GM12891 (cell line): ENCODE data around the gene ATXN1.
"Not testable (repeated sequence)": the region's sequence is repeated elsewhere in the genome, so short reads cannot be mapped to it uniquely, and the experiment has no call there.

Experiments used
- DNase-seq: peaks from one replicate; pipeline ENCODE4 v3.0.0; 2011; ENCODE audit warnings: low spot score; ENCODE audit not compliant: insufficient read length
- FAIRE-seq: peaks from 2 replicates; lab custom pipeline; 2011; peaks lifted over from hg19 to GRCh38; lab: Jason Lieb, UNC
- PAX5 ChIP-seq: IDR thresholded peaks from 2 replicates; pipeline ENCODE4 v1.6.1; 2011; ENCODE audit warnings: low read length, moderate library complexity, mild to moderate bottlenecking; ENCODE audit not compliant: insufficient read depth, severe bottlenecking
- POLR2A ChIP-seq: IDR thresholded peaks from 2 replicates; pipeline ENCODE4 v1.6.1; 2011; ENCODE audit warnings: low read depth, low read length, control low read depth
- POLR2AphosphoS5 ChIP-seq: IDR thresholded peaks from 2 replicates; pipeline ENCODE4 v1.6.1; 2011; ENCODE audit warnings: low read depth, low read length, control low read depth
- POU2F2 ChIP-seq: IDR thresholded peaks from 2 replicates; pipeline ENCODE4 v1.6.1; 2011; ENCODE audit warnings: low read depth, mild to moderate bottlenecking, control low read depth, low read length, moderate library complexity
- SPI1 ChIP-seq: IDR thresholded peaks from 2 replicates; pipeline ENCODE4 v1.6.1; 2011; ENCODE audit warnings: low read depth, low read length, control low read depth
- TAF1 ChIP-seq: IDR thresholded peaks from 2 replicates; pipeline ENCODE4 v1.6.1; 2011; ENCODE audit warnings: low read depth, low read length, control low read depth

The ATXN1 gene

GRCh38 chr6:16399158-16399557 lies 362.1 kb downstream of the ATXN1 start:
- DNase-seq (no peak), FAIRE-seq (no peak)
- TF ChIP-seq POLR2AphosphoS5, result no peak
- no peak for TF ChIP-seq TAF1
- no peak for TF ChIP-seq SPI1

- no peak for DNase-seq
- TF ChIP-seq PAX5, result no peak
- FAIRE-seq, result no peak
These were observed 362.7 kb downstream of the ATXN1 start for GRCh38 chr6:16398587-16398986.

- DNase-seq (no peak), FAIRE-seq (no peak)
- TF ChIP-seq TAF1 (no peak), POLR2A (no peak), PAX5 (no peak), POLR2AphosphoS5 (no peak), POU2F2 (no peak), SPI1 (no peak)
These were observed 363.6 kb downstream of the ATXN1 start for GRCh38 chr6:16397623-16398022.

DNA sequence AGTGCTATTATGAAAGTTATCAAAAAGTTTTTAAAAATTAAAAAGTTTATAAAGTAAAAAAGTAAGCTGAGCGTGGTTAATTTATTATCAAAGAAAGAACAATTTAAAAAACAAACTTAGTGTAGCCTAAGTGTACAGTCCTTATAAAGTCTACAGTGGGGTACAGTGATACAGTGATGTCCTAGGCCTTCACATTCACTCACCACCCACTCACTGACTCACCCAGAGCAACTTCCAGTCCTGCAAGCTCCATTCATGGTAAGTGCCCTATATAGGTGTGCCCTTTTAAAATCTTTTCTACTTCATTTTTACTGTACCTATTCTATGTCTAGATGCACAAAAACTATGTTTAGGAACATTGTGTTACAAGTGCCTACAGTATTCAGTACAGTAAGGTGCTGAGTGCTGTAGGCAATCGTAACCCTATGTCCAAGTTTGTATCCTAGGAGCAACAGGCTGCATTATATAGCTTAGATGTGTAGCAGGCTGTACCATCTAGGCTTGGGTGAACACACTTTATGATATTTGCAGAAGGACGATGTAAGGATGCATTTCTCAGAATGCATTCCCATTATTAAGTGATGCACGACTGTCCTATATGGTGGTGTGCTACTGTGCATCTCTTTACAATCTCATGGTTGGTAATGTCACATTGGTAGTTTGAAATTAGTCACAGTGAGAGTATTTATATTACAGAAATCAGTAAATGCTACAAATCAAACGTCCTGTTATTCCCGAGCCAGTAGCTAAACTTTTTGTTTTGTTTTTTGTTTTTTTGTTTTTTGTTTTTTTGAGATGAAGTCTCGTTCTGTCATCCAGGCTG lies 364.6 kb downstream of the ATXN1 start:
- no peak for DNase-seq
- FAIRE-seq, result peak; percentile 67
- TF ChIP-seq PAX5, result no peak

- FAIRE-seq, result no peak
- no peak for DNase-seq
- TF ChIP-seq POLR2AphosphoS5 (no peak), POLR2A (no peak), PAX5 (no peak), TAF1 (no peak), POU2F2 (no peak), SPI1 (no peak)
These were observed 366.6 kb downstream of the ATXN1 start for GRCh38 chr6:16394632-16395031.

- TF ChIP-seq TAF1, result no peak
- TF ChIP-seq SPI1, result no peak
- TF ChIP-seq PAX5, result no peak
- TF ChIP-seq POU2F2, result no peak
- no peak for TF ChIP-seq POLR2A
- TF ChIP-seq POLR2AphosphoS5, result no peak
- no peak for FAIRE-seq
- DNase-seq, result no peak
These were observed 367.9 kb downstream of the ATXN1 start for GRCh38 chr6:16393326-16393725.

GRCh38 chr6:16392010-16392409 lies 369.2 kb downstream of the ATXN1 start:
- no peak for TF ChIP-seq POLR2A
- TF ChIP-seq PAX5, result no peak
- no peak for TF ChIP-seq POU2F2
- no peak for TF ChIP-seq TAF1
- no peak for DNase-seq
- FAIRE-seq, result no peak

DNA sequence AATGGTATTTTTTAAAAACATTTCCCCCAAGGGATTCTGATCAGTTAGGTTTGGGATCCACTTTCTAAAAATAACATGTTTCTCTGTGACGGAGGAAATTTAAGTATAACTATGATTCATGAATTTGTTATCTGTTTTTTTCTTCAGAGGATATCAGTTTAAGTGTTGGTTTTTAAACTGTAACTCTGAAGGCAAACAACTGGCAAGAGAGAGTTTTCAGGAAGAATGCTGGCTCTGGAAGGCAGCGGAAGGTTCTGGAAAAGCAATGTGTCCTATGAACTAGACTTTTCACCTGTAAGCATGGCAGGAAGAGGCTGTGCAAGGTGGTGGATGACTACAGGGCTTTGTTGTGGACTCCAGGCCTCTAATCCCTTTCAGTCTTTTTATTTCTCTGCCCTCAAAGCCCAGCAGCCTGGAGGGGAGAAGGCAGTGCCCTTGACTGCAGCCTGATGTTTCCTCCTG lies 369.8 kb downstream of the ATXN1 start:
- FAIRE-seq (no peak), DNase-seq (no peak)
- TF ChIP-seq POLR2AphosphoS5 (no peak), TAF1 (no peak), POLR2A (no peak), PAX5 (no peak), POU2F2 (no peak), SPI1 (no peak)

GRCh38 chr6:16390909-16391450 lies 370.3 kb downstream of the ATXN1 start:
- DNase-seq, FAIRE-seq: not testable (repeated sequence)

GRCh38 chr6:16389642-16390041 lies 371.6 kb downstream of the ATXN1 start:
- TF ChIP-seq TAF1 (no peak), PAX5 (no peak), SPI1 (no peak), POLR2A (no peak), POLR2AphosphoS5 (no peak), POU2F2 (no peak)
- FAIRE-seq, result no peak
- DNase-seq, result no peak

GRCh38 chr6:16388488-16388887 lies 372.8 kb downstream of the ATXN1 start:
- TF ChIP-seq POLR2AphosphoS5 (no peak), POLR2A (no peak), TAF1 (no peak), PAX5 (no peak), SPI1 (no peak), POU2F2 (no peak)
- FAIRE-seq (no peak), DNase-seq (no peak)
